PFSK-1 (cell line): ENCODE results near the gene GRID1.

Experiments
- POLR2AphosphoS5 ChIP-seq: IDR thresholded peaks from 2 replicates; pipeline ENCODE4 v1.6.1; 2012; ENCODE audit warnings: low read depth, mild to moderate bottlenecking, control low read depth, low read length, moderate library complexity
- TF ChIP-seq, protein P1 (sequence below), 2 experiments: IDR thresholded peaks; 2 replicates each; pipeline versions ENCODE4 v1.6.1 to v1.8.0; 2011 to 2012; ENCODE audit warnings: low read depth in 2 of 2, low read length in 2 of 2, control low read depth in 1 of 2, inconsistent platforms in 1 of 2, mild to moderate bottlenecking in 1 of 2, moderate library complexity in 1 of 2; ENCODE audit not compliant: insufficient read depth in 1 of 2

DNA sequence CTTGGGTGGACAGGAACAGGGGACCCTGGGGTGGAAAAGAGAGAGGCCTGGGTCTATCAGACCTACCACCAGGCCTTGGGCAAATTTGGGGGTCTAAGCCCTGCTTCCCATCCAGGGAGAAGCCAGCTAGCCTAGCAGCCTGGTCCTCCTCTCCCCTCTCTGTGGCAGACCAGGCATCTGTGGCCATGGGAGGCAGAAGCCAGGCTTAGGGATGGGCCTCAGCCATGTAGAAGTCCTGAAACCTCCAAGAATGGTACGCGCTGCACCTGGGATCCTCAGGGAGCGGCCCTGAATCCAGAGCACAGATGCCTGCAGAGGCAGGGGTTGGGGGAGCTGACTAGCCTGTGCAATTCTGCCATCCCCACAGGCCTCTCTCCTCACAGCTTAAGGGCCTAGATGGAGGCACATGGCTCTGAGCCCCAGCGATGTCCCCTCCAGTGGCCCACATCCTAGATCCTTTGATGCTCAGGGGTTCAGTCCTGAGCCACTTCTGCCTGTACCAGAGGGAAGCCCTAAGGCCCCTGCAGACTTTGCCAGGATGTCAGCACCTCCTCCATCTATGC is 21.2 kb downstream of the GRID1 start:
- TF ChIP-seq POLR2AphosphoS5: no peak
- TF ChIP-seq, protein P1, sequence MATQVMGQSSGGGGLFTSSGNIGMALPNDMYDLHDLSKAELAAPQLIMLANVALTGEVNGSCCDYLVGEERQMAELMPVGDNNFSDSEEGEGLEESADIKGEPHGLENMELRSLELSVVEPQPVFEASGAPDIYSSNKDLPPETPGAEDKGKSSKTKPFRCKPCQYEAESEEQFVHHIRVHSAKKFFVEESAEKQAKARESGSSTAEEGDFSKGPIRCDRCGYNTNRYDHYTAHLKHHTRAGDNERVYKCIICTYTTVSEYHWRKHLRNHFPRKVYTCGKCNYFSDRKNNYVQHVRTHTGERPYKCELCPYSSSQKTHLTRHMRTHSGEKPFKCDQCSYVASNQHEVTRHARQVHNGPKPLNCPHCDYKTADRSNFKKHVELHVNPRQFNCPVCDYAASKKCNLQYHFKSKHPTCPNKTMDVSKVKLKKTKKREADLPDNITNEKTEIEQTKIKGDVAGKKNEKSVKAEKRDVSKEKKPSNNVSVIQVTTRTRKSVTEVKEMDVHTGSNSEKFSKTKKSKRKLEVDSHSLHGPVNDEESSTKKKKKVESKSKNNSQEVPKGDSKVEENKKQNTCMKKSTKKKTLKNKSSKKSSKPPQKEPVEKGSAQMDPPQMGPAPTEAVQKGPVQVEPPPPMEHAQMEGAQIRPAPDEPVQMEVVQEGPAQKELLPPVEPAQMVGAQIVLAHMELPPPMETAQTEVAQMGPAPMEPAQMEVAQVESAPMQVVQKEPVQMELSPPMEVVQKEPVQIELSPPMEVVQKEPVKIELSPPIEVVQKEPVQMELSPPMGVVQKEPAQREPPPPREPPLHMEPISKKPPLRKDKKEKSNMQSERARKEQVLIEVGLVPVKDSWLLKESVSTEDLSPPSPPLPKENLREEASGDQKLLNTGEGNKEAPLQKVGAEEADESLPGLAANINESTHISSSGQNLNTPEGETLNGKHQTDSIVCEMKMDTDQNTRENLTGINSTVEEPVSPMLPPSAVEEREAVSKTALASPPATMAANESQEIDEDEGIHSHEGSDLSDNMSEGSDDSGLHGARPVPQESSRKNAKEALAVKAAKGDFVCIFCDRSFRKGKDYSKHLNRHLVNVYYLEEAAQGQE (IDR thresholded peaks at IDR 0.05; ENCODE audit: insufficient read depth in 1 of 2, low read depth in 2 of 2, low read length in 2 of 2): no peak
